Right lobe of liver (tissue), 6 donors: ENCODE measurements around the gene CLEC16A. TPM values are rescaled to one million over a fixed set of nuclear protein-coding genes. Genes with fewer than 3 reads are reported as not detected.

Source experiments
- ATAC-seq, 4 donors: fragments of 200-7000 bp; cut with Tn5 transposase; one replicate each; pipeline ENCODE4 v1.9.1; 2020; ENCODE audit warnings: mild to moderate bottlenecking in 4 of 4, moderate library complexity in 4 of 4
- DNase-seq, 3 donors: peaks; one replicate each; pipeline ENCODE4 v3.0.0-alpha.2; 2020
- H3K27ac ChIP-seq, 3 donors: fragments of 200-600 bp; one replicate each; pipeline ENCODE4 v1.8.0; 2022
- H3K27me3 ChIP-seq, 2 donors: fragments of 200-600 bp; one replicate each; pipeline ENCODE4 v1.8.0; 2022
- H3K36me3 ChIP-seq, 4 donors: fragments of 200-600 bp; sonication (generic) in 1 of 4; one replicate each; pipeline versions ENCODE4 v1.5.1 to v1.8.0; 2017 to 2022; ENCODE audit warnings: control low read depth in 1 of 4
- H3K4me1 ChIP-seq, 4 donors: fragments of 200-600 bp; sonication (generic) in 1 of 4; one replicate each; pipeline versions ENCODE4 v1.5.1 to v1.8.0; 2017 to 2022; ENCODE audit warnings: control low read depth in 1 of 4
- H3K4me3 ChIP-seq, 3 donors: fragments of 200-600 bp; one replicate each; pipeline ENCODE4 v1.8.0; 2022
- H3K9me3 ChIP-seq, 4 donors: fragments of 200-600 bp; sonication (generic) in 1 of 4; one replicate each; pipeline versions ENCODE4 v1.5.1 to v1.8.0; 2017 to 2022; ENCODE audit warnings: control low read depth in 1 of 4
- CTCF ChIP-seq, 4 donors: fragments of 200-600 bp in 3 of 4; fragments of 450-650 bp in 1 of 4; IDR thresholded peaks; one replicate each; pipeline versions ENCODE4 v1.5.1 to v1.8.0; 2016 to 2022; ENCODE audit warnings: antibody characterized with exemption in 4 of 4, mild to moderate bottlenecking in 2 of 4
- POLR2A ChIP-seq: fragments of 450-650 bp; IDR thresholded peaks from one replicate; pipeline ENCODE4 v1.6.1; 2017; ENCODE audit warnings: antibody characterized with exemption, mild to moderate bottlenecking
- WGBS: methylation state at CpG from one replicate; pipeline ENCODE4 v1.1.6; 2018; ENCODE audit warnings: low coverage, low lambda C conversion rate; ENCODE audit not compliant: insufficient coverage; ENCODE audit errors: missing lambda C conversion rate; 5-methylcytosine and 5-hydroxymethylcytosine counted together
- intact Hi-C, 2 donors: fragments of 100-400 bp; cut with DNase I; formaldehyde crosslinking; loops; one replicate each; pipeline versions ENCODE4 v1.11.2 to v1.14.1; 2022
- total RNA-seq, 6 experiments: library from RNA; depleted of rRNA in 2 of 6; stranded (reverse); fragments of >200 nt in 2 of 6; fragmentation: NEBNext Ultra II Directional in 3 of 6; extraction: Animal tissue kit (Norgen Biotek cat#: 25700) in 3 of 6; gene quantifications; one replicate each; pipeline versions ENCODE4 v1.1.0 to v1.2.4, GENCODE V29; 2016 to 2023
- donor health status: DM: no; HTN: yes; CAD: no.
- donor health status: DM: no; HTN: no; CAD: no.
- donor health status: DM: no; HTN: no; CAD: no.
- donor health status: DM: no; HTN: yes; CAD: no.
- donor health status: DM: no; HTN: yes; CAD: no.

CLEC16A gene
- total RNA-seq, 6 experiments from 2014 or later = 15.2 to 25.9 (median 19.8) TPM

GRCh38 chr16:10906914-10907756, 37.2 kb upstream of the CLEC16A start:
- Histone ChIP-seq H3K4me1 (no peaks in the 10 kb centered on the region), H3K9me3 (no peaks in the 10 kb centered on the region), H3K36me3 (no peaks in the 10 kb centered on the region), H3K4me3 (no peak overlapping the region), H3K27me3 (no peaks in the 10 kb centered on the region), H3K27ac (no peak overlapping the region)
- intact Hi-C loops = loop anchor here in 1 of 2 donors (10.0 kb wide), 1 partner anchor 152 kb away; no protein-coding TSS in a partner anchor
- peak in 1 of 4 donors; percentile 18 for ATAC-seq
- DNase-seq = no peak
- 91% methylated on average over 8 of the region's 46 CpGs for WGBS
- no peak for TF ChIP-seq CTCF (IDR thresholded peaks at IDR 0.05)
- TF ChIP-seq POLR2A = no peak

- no peaks in the 10 kb centered on the region for H3K27me3 ChIP-seq
- TF ChIP-seq CTCF (IDR thresholded peaks at IDR 0.05) = no peak
- no peak for TF ChIP-seq POLR2A
- H3K27ac ChIP-seq = no peak overlapping the region
- WGBS = no CpG with 5 or more reads among the region's 21 CpGs
- ATAC-seq (peak in 1 of 4 donors; percentile 11), DNase-seq (no peak)
- no peak overlapping the region for H3K4me3 ChIP-seq
- intact Hi-C loops = loop anchor here in 1 of 2 donors (10.0 kb wide), 1 partner anchor 153 kb away; no protein-coding TSS in a partner anchor
- H3K4me1 ChIP-seq = no peaks in the 10 kb centered on the region
- H3K36me3 ChIP-seq = no peaks in the 10 kb centered on the region
- H3K9me3 ChIP-seq = no peaks in the 10 kb centered on the region
These were observed 36.7 kb upstream of the CLEC16A start for GRCh38 chr16:10907757-10908045.

GRCh38 chr16:10911267-10911666, 33.1 kb upstream of the CLEC16A start:
- no peak for DNase-seq
- H3K4me1 ChIP-seq = no peaks in the 10 kb centered on the region
- no peak overlapping the region for H3K4me3 ChIP-seq
- H3K27ac ChIP-seq = no peak overlapping the region
- ATAC-seq = no peak
- H3K36me3 ChIP-seq = no peaks in the 10 kb centered on the region
- H3K9me3 ChIP-seq = no peaks in the 10 kb centered on the region
- TF ChIP-seq POLR2A (no peak), CTCF (IDR thresholded peaks at IDR 0.05) (no peak)
- intact Hi-C loops = loop anchor here in 1 of 2 donors (10.0 kb wide), 1 partner anchor 146 kb away; no protein-coding TSS in a partner anchor
- H3K27me3 ChIP-seq = no peaks in the 10 kb centered on the region

- WGBS = 40% methylated on average over 2 of the region's 3 CpGs
- Histone ChIP-seq H3K4me1 (peaks cover 0 to 18% (median 7%) of the 10 kb centered on the region in 4 donors), H3K27ac (no peak overlapping the region), H3K4me3 (no peak overlapping the region), H3K9me3 (no peaks in the 10 kb centered on the region), H3K27me3 (no peaks in the 10 kb centered on the region), H3K36me3 (no peaks in the 10 kb centered on the region)
- DNase-seq (no peak), ATAC-seq (no peak)
- TF ChIP-seq POLR2A (no peak), CTCF (IDR thresholded peaks at IDR 0.05) (no peak)
- intact Hi-C loops = loop anchor here in 1 of 2 donors (10.0 kb wide), 1 partner anchor 152 kb away; no protein-coding TSS in a partner anchor
These were observed 27.8 kb upstream of the CLEC16A start for GRCh38 chr16:10916534-10916933.
